Stimulated activated naive B cell treated with anti-CD40 and anti-IgM and Interleukin-4, amounts not matched to agents 10 μg/mL and 1 μg/mL and 100 μg/mL, for 72 hours (primary cell): ENCODE measurements around the gene CDA.

ENCODE experiments used
- ATAC-seq, 2 donors: fragments of 150-1000 bp; cut with Tn5 transposase; replicated peaks; 2 replicates each; pipeline ENCODE4 v1.10.0; 2021; ENCODE audit warnings: moderate library complexity in 1 of 2
- DNase-seq: peaks from one replicate; pipeline ENCODE4 v3.0.0; 2021
- H3K27ac Mint-ChIP-seq: one replicate; pipeline ENCODE4 v1.8.0; 2022; ENCODE audit warnings: mild to moderate bottlenecking, mixed read lengths
- H3K27me3 Mint-ChIP-seq, 2 donors: one replicate each; pipeline ENCODE4 v1.8.0; 2022; ENCODE audit warnings: mixed read lengths in 2 of 2
- H3K36me3 Mint-ChIP-seq, 2 donors: one replicate each; pipeline ENCODE4 v1.8.0; 2022; ENCODE audit warnings: mixed read lengths in 2 of 2, mild to moderate bottlenecking in 1 of 2
- H3K4me1 Mint-ChIP-seq, 2 donors: one replicate each; pipeline ENCODE4 v1.8.0; 2022; ENCODE audit warnings: mixed read lengths in 2 of 2, mild to moderate bottlenecking in 1 of 2
- H3K4me3 Mint-ChIP-seq, 2 donors: one replicate each; pipeline ENCODE4 v1.8.0; 2022; ENCODE audit warnings: mild to moderate bottlenecking in 2 of 2, mixed read lengths in 2 of 2, moderate library complexity in 1 of 2
- H3K9me3 Mint-ChIP-seq, 2 donors: one replicate each; pipeline ENCODE4 v1.8.0; 2022; ENCODE audit warnings: mixed read lengths in 2 of 2, mild to moderate bottlenecking in 1 of 2

The CDA gene

GRCh38 chr1:20574686-20575540, 14.0 kb upstream of the CDA start:
- DNase-seq (no peak), ATAC-seq (peak; percentile 56 to 79)
- peaks cover 2 to 6% of the 10 kb centered on the region in 2 donors for H3K9me3 Mint-ChIP-seq
- peak overlapping the region; percentile 72 for H3K27ac Mint-ChIP-seq
- no peaks in the 10 kb centered on the region for H3K4me1 Mint-ChIP-seq
- peaks cover 32 to 57% of the 10 kb centered on the region in 2 donors for H3K27me3 Mint-ChIP-seq
- no peak overlapping the region for H3K4me3 Mint-ChIP-seq
- no peaks in the 10 kb centered on the region for H3K36me3 Mint-ChIP-seq

- H3K4me3 Mint-ChIP-seq = no peak overlapping the region
- H3K27ac Mint-ChIP-seq = no peak overlapping the region
- ATAC-seq = no peak
- H3K36me3 Mint-ChIP-seq = no peaks in the 10 kb centered on the region
- peaks cover 28 to 57% of the 10 kb centered on the region in 2 donors for H3K27me3 Mint-ChIP-seq
- peaks cover 0 to 6% of the 10 kb centered on the region in 2 donors for H3K9me3 Mint-ChIP-seq
- DNase-seq = no peak
- H3K4me1 Mint-ChIP-seq = no peaks in the 10 kb centered on the region
These were observed 13.2 kb upstream of the CDA start for GRCh38 chr1:20575541-20576336.

GRCh38 chr1:20578062-20578461, 10.8 kb upstream of the CDA start:
- Mint-ChIP-seq H3K27ac (no peak overlapping the region), H3K9me3 (no peaks in the 10 kb centered on the region), H3K4me1 (no peaks in the 10 kb centered on the region), H3K36me3 (no peaks in the 10 kb centered on the region), H3K27me3 (peaks cover 23 to 45% of the 10 kb centered on the region in 2 donors), H3K4me3 (no peak overlapping the region)
- DNase-seq (no peak), ATAC-seq (no peak)

- DNase-seq (no peak), ATAC-seq (no peak)
- peaks cover 17 to 40% of the 10 kb centered on the region in 2 donors for H3K27me3 Mint-ChIP-seq
- no peaks in the 10 kb centered on the region for H3K4me1 Mint-ChIP-seq
- H3K27ac Mint-ChIP-seq = no peak overlapping the region
- H3K36me3 Mint-ChIP-seq = no peaks in the 10 kb centered on the region
- no peak overlapping the region for H3K4me3 Mint-ChIP-seq
- no peaks in the 10 kb centered on the region for H3K9me3 Mint-ChIP-seq
These were observed 10.0 kb upstream of the CDA start for GRCh38 chr1:20578721-20579395.

- no peaks in the 10 kb centered on the region for H3K36me3 Mint-ChIP-seq
- H3K27ac Mint-ChIP-seq = no peak overlapping the region
- no peaks in the 10 kb centered on the region for H3K9me3 Mint-ChIP-seq
- peaks cover 35 to 52% of the 10 kb centered on the region in 2 donors for H3K27me3 Mint-ChIP-seq
- ATAC-seq = no peak
- H3K4me1 Mint-ChIP-seq = peaks cover 4 to 6% of the 10 kb centered on the region in 2 donors
- no peak for DNase-seq
- no peak overlapping the region for H3K4me3 Mint-ChIP-seq
These were observed 4.0 kb upstream of the CDA start for GRCh38 chr1:20584890-20585289.

- no peaks in the 10 kb centered on the region for H3K36me3 Mint-ChIP-seq
- DNase-seq = no peak
- no peaks in the 10 kb centered on the region for H3K9me3 Mint-ChIP-seq
- H3K27ac Mint-ChIP-seq = no peak overlapping the region
- H3K4me1 Mint-ChIP-seq = peaks cover 4 to 6% of the 10 kb centered on the region in 2 donors
- peaks cover 50 to 73% of the 10 kb centered on the region in 2 donors for H3K27me3 Mint-ChIP-seq
- H3K4me3 Mint-ChIP-seq = no peak overlapping the region
- ATAC-seq = no peak
These were observed 1.8 kb upstream of the CDA start for GRCh38 chr1:20586953-20587660.

GRCh38 chr1:20587661-20588053, 1.2 kb upstream of the CDA start:
- no peak for ATAC-seq
- Mint-ChIP-seq H3K27me3 (peaks cover 55 to 78% of the 10 kb centered on the region in 2 donors), H3K9me3 (no peaks in the 10 kb centered on the region), H3K4me1 (peaks cover 4 to 6% of the 10 kb centered on the region in 2 donors), H3K4me3 (no peak overlapping the region), H3K36me3 (no peaks in the 10 kb centered on the region), H3K27ac (no peak overlapping the region)
- no peak for DNase-seq

- H3K4me3 Mint-ChIP-seq = no peak overlapping the region
- H3K27me3 Mint-ChIP-seq = peaks cover 57 to 82% of the 10 kb centered on the region in 2 donors
- H3K4me1 Mint-ChIP-seq = peaks cover 4 to 6% of the 10 kb centered on the region in 2 donors
- no peaks in the 10 kb centered on the region for H3K36me3 Mint-ChIP-seq
- no peak for DNase-seq
- H3K27ac Mint-ChIP-seq = no peak overlapping the region
- ATAC-seq = peak in 1 of 2 donors; percentile 25
- H3K9me3 Mint-ChIP-seq = no peaks in the 10 kb centered on the region
These were observed 708 bp downstream of the CDA start for GRCh38 chr1:20589331-20590278.

GRCh38 chr1:20590306-20590777, 1.4 kb downstream of the CDA start:
- Mint-ChIP-seq H3K4me3 (no peak overlapping the region), H3K27ac (no peak overlapping the region), H3K27me3 (peaks cover 57 to 82% of the 10 kb centered on the region in 2 donors), H3K9me3 (no peaks in the 10 kb centered on the region), H3K4me1 (peaks cover 4 to 6% of the 10 kb centered on the region in 2 donors), H3K36me3 (no peaks in the 10 kb centered on the region)
- ATAC-seq = no peak
- no peak for DNase-seq

- no peaks in the 10 kb centered on the region for H3K9me3 Mint-ChIP-seq
- H3K4me3 Mint-ChIP-seq = no peak overlapping the region
- peaks cover 4 to 6% of the 10 kb centered on the region in 2 donors for H3K4me1 Mint-ChIP-seq
- DNase-seq (no peak), ATAC-seq (no peak)
- H3K27ac Mint-ChIP-seq = no peak overlapping the region
- H3K27me3 Mint-ChIP-seq = peaks cover 46 to 57% of the 10 kb centered on the region in 2 donors
- H3K36me3 Mint-ChIP-seq = no peaks in the 10 kb centered on the region
These were observed 4.9 kb downstream of the CDA start for GRCh38 chr1:20593756-20594155.

- ATAC-seq = no peak
- no peaks in the 10 kb centered on the region for H3K36me3 Mint-ChIP-seq
- no peak for DNase-seq
- H3K4me3 Mint-ChIP-seq = no peak overlapping the region
- no peaks in the 10 kb centered on the region for H3K4me1 Mint-ChIP-seq
- H3K9me3 Mint-ChIP-seq = no peaks in the 10 kb centered on the region
- no peak overlapping the region for H3K27ac Mint-ChIP-seq
- H3K27me3 Mint-ChIP-seq = peaks cover 40 to 51% of the 10 kb centered on the region in 2 donors
These were observed 5.8 kb downstream of the CDA start for GRCh38 chr1:20594746-20595145.

GRCh38 chr1:20596106-20596505, 7.2 kb downstream of the CDA start:
- H3K4me1 Mint-ChIP-seq = no peaks in the 10 kb centered on the region
- DNase-seq (no peak), ATAC-seq (no peak)
- no peak overlapping the region for H3K27ac Mint-ChIP-seq
- no peaks in the 10 kb centered on the region for H3K9me3 Mint-ChIP-seq
- no peaks in the 10 kb centered on the region for H3K36me3 Mint-ChIP-seq
- peaks cover 32 to 43% of the 10 kb centered on the region in 2 donors for H3K27me3 Mint-ChIP-seq
- H3K4me3 Mint-ChIP-seq = no peak overlapping the region

GRCh38 chr1:20597650-20598049, 8.8 kb downstream of the CDA start:
- Mint-ChIP-seq H3K4me1 (no peaks in the 10 kb centered on the region), H3K4me3 (no peak overlapping the region), H3K36me3 (no peaks in the 10 kb centered on the region), H3K27me3 (peaks cover 22 to 33% of the 10 kb centered on the region in 2 donors), H3K27ac (no peak overlapping the region), H3K9me3 (no peaks in the 10 kb centered on the region)
- DNase-seq (no peak), ATAC-seq (no peak)
